Esophagus (tissue), 2 donors: ENCODE measurements around the gene PDGFA. TPM values are rescaled to one million over a fixed set of nuclear protein-coding genes. Genes with fewer than 3 reads are reported as not detected.

Experiments used
- H3K27ac ChIP-seq, 2 donors: one replicate each; pipeline ENCODE4 v1.5.1; 2013; ENCODE audit warnings: low read depth in 2 of 2, mild to moderate bottlenecking in 2 of 2, inconsistent platforms in 1 of 2, low read length in 1 of 2, moderate library complexity in 1 of 2
- H3K27me3 ChIP-seq, 2 donors: one replicate each; pipeline ENCODE4 v1.6.1; 2013; ENCODE audit warnings: low read length in 2 of 2, control low read depth in 1 of 2, mild to moderate bottlenecking in 1 of 2; ENCODE audit not compliant: insufficient read depth in 2 of 2, control insufficient read depth in 1 of 2
- H3K36me3 ChIP-seq, 2 donors: one replicate each; pipeline ENCODE4 v1.6.1; 2013; ENCODE audit warnings: low read length in 1 of 2; ENCODE audit not compliant: control insufficient read depth in 2 of 2, insufficient read depth in 2 of 2
- H3K4me1 ChIP-seq, 2 donors: one replicate each; pipeline ENCODE4 v1.6.1; 2013; ENCODE audit warnings: low read length in 1 of 2; ENCODE audit not compliant: control insufficient read depth in 2 of 2, insufficient read depth in 2 of 2
- H3K4me3 ChIP-seq, 2 donors: one replicate each; pipeline ENCODE4 v1.5.1; 2013; ENCODE audit warnings: low read length in 2 of 2, mild to moderate bottlenecking in 2 of 2, low read depth in 1 of 2, moderate library complexity in 1 of 2
- H3K9me3 ChIP-seq, 2 donors: one replicate each; pipeline ENCODE4 v1.6.1; 2013; ENCODE audit warnings: mild to moderate bottlenecking in 2 of 2, low read depth in 1 of 2, low read length in 1 of 2, moderate library complexity in 1 of 2; ENCODE audit not compliant: control insufficient read depth in 2 of 2, insufficient read depth in 1 of 2
- WGBS, 2 donors: extraction: QIAGEN DNeasy Blood & Tissue Kit; methylation state at CpG; one replicate each; pipeline ENCODE4 v1.1.7; 2013; 5-methylcytosine and 5-hydroxymethylcytosine counted together
- polyA plus RNA-seq, 2 donors: library from polyadenylated mRNA; stranded (reverse); fragments of 200-250 nt; gene quantifications; one replicate each; pipeline ENCODE4 v1.2.3, GENCODE V29; 2013
- donor health status: healthy with polysubstance abuse.
- donor health status: Bipolar disorder and iron deficiency.

The PDGFA gene
- polyA plus RNA-seq, 2 donors, result 5.5 to 6.1 TPM

- Histone ChIP-seq H3K4me3 (no peak overlapping the region), H3K4me1 (peaks cover 14 to 28% of the 10 kb centered on the region in 2 donors), H3K9me3 (peaks cover 0 to 6% of the 10 kb centered on the region in 2 donors), H3K27me3 (no peaks in the 10 kb centered on the region), H3K27ac (no peak overlapping the region), H3K36me3 (no peaks in the 10 kb centered on the region)
- WGBS, 2 donors, result 38 to 45% methylated on average over 21 of the region's 21 CpGs
Observed at GRCh38 chr7:537911-538634, 18.4 kb upstream of the PDGFA start.

GRCh38 chr7:536231-536630, 16.6 kb upstream of the PDGFA start:
- peaks cover 13 to 21% of the 10 kb centered on the region in 2 donors for H3K4me1 ChIP-seq
- no peaks in the 10 kb centered on the region for H3K27me3 ChIP-seq

GRCh38 chr7:534959-535358, 15.3 kb upstream of the PDGFA start:
- 82 to 97% methylated on average over 10 of the region's 10 CpGs for WGBS, 2 donors
- H3K27ac ChIP-seq, result no peak overlapping the region
- peaks cover 0 to 6% of the 10 kb centered on the region in 2 donors for H3K9me3 ChIP-seq
- peaks cover 13 to 19% of the 10 kb centered on the region in 2 donors for H3K4me1 ChIP-seq
- no peak overlapping the region for H3K4me3 ChIP-seq
- H3K27me3 ChIP-seq, result no peaks in the 10 kb centered on the region
- H3K36me3 ChIP-seq, result no peaks in the 10 kb centered on the region

More at GRCh38 chr7:536231-536630, 16.6 kb upstream of the PDGFA start:
- Histone ChIP-seq H3K9me3 (peaks cover 0 to 9% of the 10 kb centered on the region in 2 donors), H3K4me3 (no peak overlapping the region), H3K36me3 (no peaks in the 10 kb centered on the region), H3K27ac (no peak overlapping the region)
- 91 to 94% methylated on average over 12 of the region's 12 CpGs for WGBS, 2 donors

- Histone ChIP-seq H3K4me1 (peaks cover 12 to 14% of the 10 kb centered on the region in 2 donors), H3K27me3 (no peaks in the 10 kb centered on the region)
- WGBS, 2 donors, result 93 to 94% methylated on average over 8 of the region's 8 CpGs
Observed at GRCh38 chr7:534075-534474, 14.4 kb upstream of the PDGFA start.

GRCh38 chr7:533266-533665, 13.6 kb upstream of the PDGFA start:
- Histone ChIP-seq H3K4me3 (no peak overlapping the region), H3K27ac (no peak overlapping the region), H3K4me1 (peaks cover 5 to 7% of the 10 kb centered on the region in 2 donors), H3K36me3 (no peaks in the 10 kb centered on the region), H3K27me3 (no peaks in the 10 kb centered on the region), H3K9me3 (peaks cover 0 to 6% of the 10 kb centered on the region in 2 donors)
- 70 to 74% methylated on average over 17 of the region's 17 CpGs for WGBS, 2 donors

More at GRCh38 chr7:534075-534474, 14.4 kb upstream of the PDGFA start:
- Histone ChIP-seq H3K27ac (no peak overlapping the region), H3K4me3 (no peak overlapping the region), H3K9me3 (peaks cover 0 to 6% of the 10 kb centered on the region in 2 donors), H3K36me3 (no peaks in the 10 kb centered on the region)

- 83 to 86% methylated on average over 15 of the region's 15 CpGs for WGBS, 2 donors
- no peak overlapping the region for H3K27ac ChIP-seq
- no peaks in the 10 kb centered on the region for H3K36me3 ChIP-seq
- no peaks in the 10 kb centered on the region for H3K27me3 ChIP-seq
- H3K9me3 ChIP-seq, result peaks cover 0 to 6% of the 10 kb centered on the region in 2 donors
- peaks cover 0 to under 1% of the 10 kb centered on the region in 2 donors for H3K4me1 ChIP-seq
- no peak overlapping the region for H3K4me3 ChIP-seq
Observed at GRCh38 chr7:532379-533143, 12.9 kb upstream of the PDGFA start.

GRCh38 chr7:531777-532176, 12.1 kb upstream of the PDGFA start:
- Histone ChIP-seq H3K4me1 (no peaks in the 10 kb centered on the region), H3K36me3 (no peaks in the 10 kb centered on the region), H3K27me3 (no peaks in the 10 kb centered on the region), H3K4me3 (no peak overlapping the region), H3K27ac (no peak overlapping the region), H3K9me3 (peaks cover 0 to 2% of the 10 kb centered on the region in 2 donors)
- WGBS, 2 donors, result 82 to 84% methylated on average over 10 of the region's 10 CpGs

- Histone ChIP-seq H3K27me3 (no peaks in the 10 kb centered on the region), H3K27ac (no peak overlapping the region), H3K36me3 (no peaks in the 10 kb centered on the region), H3K4me1 (peaks cover 3% of the 10 kb centered on the region in 2 donors), H3K4me3 (no peak overlapping the region), H3K9me3 (peaks cover 0 to 8% of the 10 kb centered on the region in 2 donors)
- 94 to 95% methylated on average over 2 of the region's 2 CpGs for WGBS, 2 donors
Observed at GRCh38 chr7:528451-528850, 8.8 kb upstream of the PDGFA start.

- WGBS, 2 donors, result 74 to 89% methylated on average over 4 of the region's 4 CpGs
- Histone ChIP-seq H3K36me3 (no peaks in the 10 kb centered on the region), H3K4me1 (peaks cover 3 to 4% of the 10 kb centered on the region in 2 donors), H3K27ac (no peak overlapping the region), H3K4me3 (no peak overlapping the region), H3K27me3 (no peaks in the 10 kb centered on the region), H3K9me3 (peaks cover 0 to 10% of the 10 kb centered on the region in 2 donors)
Observed at GRCh38 chr7:527723-528122, 8.1 kb upstream of the PDGFA start.
